PC-9 (cell line): ENCODE results near the gene ANKRD24.

Source experiments
- EZH2 ChIP-seq: fragments of 200-600 bp; sonication (generic); IDR thresholded peaks from 2 replicates; pipeline ENCODE4 v1.8.0; 2017; ENCODE audit warnings: antibody characterized with exemption, low read depth
- TF ChIP-seq, protein P1 (sequence below): fragments of 200-600 bp; sonication (generic); conservative IDR thresholded peaks from 2 replicates; pipeline ENCODE4 v1.6.1; 2017; ENCODE audit warnings: mixed run types, antibody characterized with exemption, mild to moderate bottlenecking, moderate library complexity

- TF ChIP-seq, protein P1, sequence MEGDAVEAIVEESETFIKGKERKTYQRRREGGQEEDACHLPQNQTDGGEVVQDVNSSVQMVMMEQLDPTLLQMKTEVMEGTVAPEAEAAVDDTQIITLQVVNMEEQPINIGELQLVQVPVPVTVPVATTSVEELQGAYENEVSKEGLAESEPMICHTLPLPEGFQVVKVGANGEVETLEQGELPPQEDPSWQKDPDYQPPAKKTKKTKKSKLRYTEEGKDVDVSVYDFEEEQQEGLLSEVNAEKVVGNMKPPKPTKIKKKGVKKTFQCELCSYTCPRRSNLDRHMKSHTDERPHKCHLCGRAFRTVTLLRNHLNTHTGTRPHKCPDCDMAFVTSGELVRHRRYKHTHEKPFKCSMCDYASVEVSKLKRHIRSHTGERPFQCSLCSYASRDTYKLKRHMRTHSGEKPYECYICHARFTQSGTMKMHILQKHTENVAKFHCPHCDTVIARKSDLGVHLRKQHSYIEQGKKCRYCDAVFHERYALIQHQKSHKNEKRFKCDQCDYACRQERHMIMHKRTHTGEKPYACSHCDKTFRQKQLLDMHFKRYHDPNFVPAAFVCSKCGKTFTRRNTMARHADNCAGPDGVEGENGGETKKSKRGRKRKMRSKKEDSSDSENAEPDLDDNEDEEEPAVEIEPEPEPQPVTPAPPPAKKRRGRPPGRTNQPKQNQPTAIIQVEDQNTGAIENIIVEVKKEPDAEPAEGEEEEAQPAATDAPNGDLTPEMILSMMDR = no peak
- TF ChIP-seq EZH2 = no peak
Measured at GRCh38 chr19:4173479-4174212, 8.8 kb upstream of the ANKRD24 start.
